Smooth muscle cell (in vitro differentiated cells): ENCODE data around the gene AP4B1. TPM values are rescaled to one million over a fixed set of nuclear protein-coding genes. Genes with fewer than 3 reads are reported as not detected.

Source experiments
- DNase-seq: peaks from one replicate; lab custom pipeline; 2025; ENCODE audit not compliant: unreplicated experiment; lab: John Stamatoyannopoulos, UW
- H2AFZ ChIP-seq: fragments of 200-600 bp; sonication (generic); 2 replicates; pipeline ENCODE4 v1.6.0; 2016; ENCODE audit warnings: antibody characterized with exemption, low read depth, mild to moderate bottlenecking
- H3F3A ChIP-seq: fragments of 200-600 bp; sonication (generic); 2 replicates; pipeline ENCODE4 v1.6.0; 2017; ENCODE audit warnings: antibody characterized with exemption, low read depth
- H3K27ac ChIP-seq: fragments of 200-600 bp; sonication (generic); 2 replicates; pipeline ENCODE4 v1.5.1; 2016; ENCODE audit warnings: low read depth, mild to moderate bottlenecking
- H3K27me3 ChIP-seq: fragments of 200-600 bp; sonication (generic); 2 replicates; pipeline ENCODE4 v1.6.1; 2016; ENCODE audit warnings: low read depth, mild to moderate bottlenecking
- H3K36me3 ChIP-seq: fragments of 200-600 bp; sonication (generic); 2 replicates; pipeline ENCODE4 v1.5.1; 2016; ENCODE audit warnings: low read depth
- H3K4me1 ChIP-seq: fragments of 200-600 bp; sonication (generic); 2 replicates; pipeline ENCODE4 v1.5.1; 2016; ENCODE audit warnings: low read depth
- H3K4me2 ChIP-seq: fragments of 200-600 bp; sonication (generic); 2 replicates; pipeline ENCODE4 v1.6.0; 2016; ENCODE audit warnings: mild to moderate bottlenecking
- H3K4me3 ChIP-seq: fragments of 200-600 bp; sonication (generic); 2 replicates; pipeline ENCODE4 v1.5.1; 2016; ENCODE audit warnings: mild to moderate bottlenecking
- H3K79me2 ChIP-seq: fragments of 200-600 bp; sonication (generic); 2 replicates; pipeline ENCODE4 v1.6.0; 2016; ENCODE audit warnings: low read depth, mild to moderate bottlenecking
- H3K9ac ChIP-seq: fragments of 200-600 bp; sonication (generic); 2 replicates; pipeline ENCODE4 v1.6.0; 2016; ENCODE audit warnings: low read depth
- H3K9me3 ChIP-seq: fragments of 200-600 bp; sonication (generic); replicated peaks from 2 replicates; pipeline ENCODE4 v1.5.1; 2016; ENCODE audit warnings: low read depth
- H4K20me1 ChIP-seq: fragments of 200-600 bp; sonication (generic); 2 replicates; pipeline ENCODE4 v1.6.0; 2016; ENCODE audit warnings: low read depth
- WGBS: methylation state at CpG from one replicate; pipeline ENCODE4 v1.1.7; 2016; ENCODE audit warnings: low lambda C conversion rate; 5-methylcytosine and 5-hydroxymethylcytosine counted together
- polyA plus RNA-seq: library from polyadenylated mRNA; unstranded; fragments of >200 nt; fragmentation: Nextera tagmentation; extraction: Ambion mirVana; gene quantifications from 2 replicates; pipeline ENCODE4 v1.2.1, GENCODE V29; 2016
- total RNA-seq: library from RNA; depleted of rRNA; stranded (reverse); fragments of >200 nt; gene quantifications from 2 replicates; pipeline ENCODE4 v1.2.3, GENCODE V29; 2014
- TF ChIP-seq, protein P1 (sequence below): fragments of 200-600 bp; sonication (generic); IDR thresholded peaks from 2 replicates; pipeline ENCODE4 v1.5.1; 2017; ENCODE audit warnings: borderline replicate concordance, mild to moderate bottlenecking, antibody characterized with exemption; ENCODE audit not compliant: insufficient read depth, poor library complexity, severe bottlenecking

Gene AP4B1
- total and polyA plus RNA-seq, 2 experiments from 2014 or later = 11.6 to 17.3 TPM

GRCh38 chr1:113931451-113931851 lies 26.9 kb upstream of the AP4B1 start:
- Histone ChIP-seq H3K4me3 (peak overlapping the region; percentile 92), H3K27ac (peak overlapping the region; percentile 96), H3K9me3 (no peaks in the 10 kb centered on the region), H3K79me2 (peaks cover 66% of the 10 kb centered on the region), H3F3A (peaks cover 6% of the 10 kb centered on the region), H3K27me3 (no peaks in the 10 kb centered on the region), H3K36me3 (no peaks in the 10 kb centered on the region), H3K4me1 (peaks cover 15% of the 10 kb centered on the region), H3K9ac (peak overlapping the region; percentile 99), H2AFZ (no peak overlapping the region), H3K4me2 (peak overlapping the region; percentile 88), H4K20me1 (peaks cover 62% of the 10 kb centered on the region)
- no peak for DNase-seq
- 19% methylated on average over 3 of the region's 3 CpGs for WGBS
- TF ChIP-seq, protein P1, sequence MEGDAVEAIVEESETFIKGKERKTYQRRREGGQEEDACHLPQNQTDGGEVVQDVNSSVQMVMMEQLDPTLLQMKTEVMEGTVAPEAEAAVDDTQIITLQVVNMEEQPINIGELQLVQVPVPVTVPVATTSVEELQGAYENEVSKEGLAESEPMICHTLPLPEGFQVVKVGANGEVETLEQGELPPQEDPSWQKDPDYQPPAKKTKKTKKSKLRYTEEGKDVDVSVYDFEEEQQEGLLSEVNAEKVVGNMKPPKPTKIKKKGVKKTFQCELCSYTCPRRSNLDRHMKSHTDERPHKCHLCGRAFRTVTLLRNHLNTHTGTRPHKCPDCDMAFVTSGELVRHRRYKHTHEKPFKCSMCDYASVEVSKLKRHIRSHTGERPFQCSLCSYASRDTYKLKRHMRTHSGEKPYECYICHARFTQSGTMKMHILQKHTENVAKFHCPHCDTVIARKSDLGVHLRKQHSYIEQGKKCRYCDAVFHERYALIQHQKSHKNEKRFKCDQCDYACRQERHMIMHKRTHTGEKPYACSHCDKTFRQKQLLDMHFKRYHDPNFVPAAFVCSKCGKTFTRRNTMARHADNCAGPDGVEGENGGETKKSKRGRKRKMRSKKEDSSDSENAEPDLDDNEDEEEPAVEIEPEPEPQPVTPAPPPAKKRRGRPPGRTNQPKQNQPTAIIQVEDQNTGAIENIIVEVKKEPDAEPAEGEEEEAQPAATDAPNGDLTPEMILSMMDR = no peak

GRCh38 chr1:113930499-113931161 lies 26.0 kb upstream of the AP4B1 start:
- Histone ChIP-seq H3K27ac (peak overlapping the region; percentile 96), H3F3A (peaks cover 6% of the 10 kb centered on the region), H3K4me2 (peak overlapping the region; percentile 88), H3K4me1 (peaks cover 15% of the 10 kb centered on the region), H3K4me3 (peak overlapping the region; percentile 92), H3K79me2 (peaks cover 58% of the 10 kb centered on the region), H3K9me3 (no peaks in the 10 kb centered on the region), H3K9ac (peak overlapping the region; percentile 99), H2AFZ (peak overlapping the region; percentile 1), H3K36me3 (no peaks in the 10 kb centered on the region), H3K27me3 (no peaks in the 10 kb centered on the region), H4K20me1 (peaks cover 53% of the 10 kb centered on the region)
- WGBS = 4% methylated on average over 8 of the region's 8 CpGs
- TF ChIP-seq, protein P1 = no peak
- DNase-seq = peak; percentile 24

GRCh38 chr1:113929750-113930498 lies 25.3 kb upstream of the AP4B1 start:
- Histone ChIP-seq H3K36me3 (no peaks in the 10 kb centered on the region), H3K27ac (peak overlapping the region; percentile 96), H3K9ac (peak overlapping the region; percentile 99), H3K27me3 (peaks cover 7% of the 10 kb centered on the region), H3K79me2 (peaks cover 51% of the 10 kb centered on the region), H3F3A (peaks cover 6% of the 10 kb centered on the region), H3K4me2 (peak overlapping the region; percentile 88), H4K20me1 (peaks cover 46% of the 10 kb centered on the region), H3K4me1 (peaks cover 15% of the 10 kb centered on the region), H3K9me3 (no peaks in the 10 kb centered on the region), H3K4me3 (peak overlapping the region; percentile 92), H2AFZ (peak overlapping the region; percentile 1)
- TF ChIP-seq, protein P1 = no peak
- peak; percentile 69 for DNase-seq
- under 1% methylated on average over 35 of the region's 64 CpGs for WGBS
